ENCODE results near the gene CABP7. TPM values are rescaled to one million over a fixed set of nuclear protein-coding genes. Genes with fewer than 3 reads are reported as not detected.

Gene CABP7
- total and polyA plus RNA-seq, 2 donors (not counting 1 experiment from before 2014, with no cell fraction given): 0.03 TPM; not detected in 1

GRCh38 chr22:29727131-29727523 lies 7.3 kb downstream of the CABP7 start:
- Histone ChIP-seq H3K4me1 (ENCODE audit: control insufficient read depth in 2 of 2, insufficient read depth in 2 of 2, low read length in 2 of 2) (no peaks in the 10 kb centered on the region), H4K20me1 (ENCODE audit: control insufficient read depth, insufficient read depth, low read length, poor library complexity, severe bottlenecking) (no peaks in the 10 kb centered on the region), H2AFZ (ENCODE audit: insufficient read depth, low read depth, low read length, poor library complexity, severe bottlenecking) (no peak overlapping the region), H3K27ac (ENCODE audit: low read length in 2 of 2) (no peak overlapping the region), H3K9ac (ENCODE audit: low read length) (no peak overlapping the region), H3K4me2 (replicated peaks; ENCODE audit: low read depth, low read length, poor library complexity, severe bottlenecking) (no peak overlapping the region), H3K36me3 (replicated peaks in 1 of 2; ENCODE audit: control extremely low read depth in 1 of 2, control insufficient read depth in 1 of 2, extremely low read depth in 1 of 2, insufficient read depth in 2 of 2, low read length in 1 of 2) (no peaks in the 10 kb centered on the region), H3K79me2 (ENCODE audit: control insufficient read depth, insufficient read depth, low read length) (no peaks in the 10 kb centered on the region), H3K9me3 (ENCODE audit: control extremely low read depth in 1 of 3, control insufficient read depth in 2 of 3, insufficient read depth in 1 of 3, low read length in 2 of 3) (no peaks in the 10 kb centered on the region), H3K4me3 (ENCODE audit: control extremely low read depth in 1 of 5, extremely low read depth in 1 of 5, insufficient read depth in 1 of 5, low read depth in 2 of 5, low read length in 4 of 5) (no peak overlapping the region), H3K27me3 (replicated peaks in 1 of 4; ENCODE audit: control extremely low read depth in 1 of 4, control insufficient read depth in 3 of 4, insufficient read depth in 4 of 4, low read length in 3 of 4) (peaks cover 0 to 11% (median 0%) of the 10 kb centered on the region in 4 experiments)
- no peak for ATAC-seq (ENCODE audit: low read depth)
- no peaks in the 10 kb centered on the region for H3K27me3 Mint-ChIP-seq
- WGBS (ENCODE audit: insufficient coverage): 8% methylated on average over 9 of the region's 17 CpGs
- no peaks in the 10 kb centered on the region for H3K4me1 Mint-ChIP-seq
- TF ChIP-seq EZH2 (IDR thresholded peaks at IDR 0.05; ENCODE audit: borderline replicate concordance, insufficient read depth, low read depth, low read length, poor library complexity, severe bottlenecking): no peak
- TF ChIP-seq CTCF (IDR thresholded peaks at IDR 0.05): no peak
- H3K9me3 Mint-ChIP-seq (ENCODE audit: insufficient read depth): no peaks in the 10 kb centered on the region
- no peak overlapping the region for H3K4me3 Mint-ChIP-seq
- DNase-seq: no peak
- CTCF ChIA-PET: interaction anchor here (0.8 kb wide), 1 partner anchor 138 kb away, joined by 4 read pairs; no protein-coding TSS in a partner anchor
- intact Hi-C loops (cut with micrococcal nuclease): no loop called here
- POLR2A ChIA-PET: no interaction called here
- H3K27ac Mint-ChIP-seq: no peak overlapping the region

GRCh38 chr22:29729161-29729560 lies 9.4 kb downstream of the CABP7 start:
- no peaks in the 10 kb centered on the region for H4K20me1 ChIP-seq (ENCODE audit: control insufficient read depth, insufficient read depth, low read length, poor library complexity, severe bottlenecking)
- WGBS (ENCODE audit: insufficient coverage): 98% methylated on average over 20 of the region's 20 CpGs
- Mint-ChIP-seq H3K27ac (no peak overlapping the region), H3K4me3 (no peak overlapping the region), H3K4me1 (no peaks in the 10 kb centered on the region), H3K9me3 (ENCODE audit: insufficient read depth) (no peaks in the 10 kb centered on the region), H3K27me3 (no peaks in the 10 kb centered on the region)
- no peaks in the 10 kb centered on the region for H3K4me1 ChIP-seq (ENCODE audit: control insufficient read depth in 2 of 2, insufficient read depth in 2 of 2, low read length in 2 of 2)
- ChIA-PET CTCF (no interaction called here), POLR2A (no interaction called here)
- no peak overlapping the region for H2AFZ ChIP-seq (ENCODE audit: insufficient read depth, low read depth, low read length, poor library complexity, severe bottlenecking)
- H3K9ac ChIP-seq (ENCODE audit: low read length): no peak overlapping the region
- H3K4me3 ChIP-seq (ENCODE audit: control extremely low read depth in 1 of 5, extremely low read depth in 1 of 5, insufficient read depth in 1 of 5, low read depth in 2 of 5, low read length in 4 of 5): no peak overlapping the region
- DNase-seq (no peak), ATAC-seq (ENCODE audit: low read depth) (no peak)
- H3K27ac ChIP-seq (ENCODE audit: low read length in 2 of 2): no peak overlapping the region
- H3K36me3 ChIP-seq (replicated peaks in 1 of 2; ENCODE audit: control extremely low read depth in 1 of 2, control insufficient read depth in 1 of 2, extremely low read depth in 1 of 2, insufficient read depth in 2 of 2, low read length in 1 of 2): no peaks in the 10 kb centered on the region
- H3K4me2 ChIP-seq (replicated peaks; ENCODE audit: low read depth, low read length, poor library complexity, severe bottlenecking): no peak overlapping the region
- peaks cover 0 to 3% (median 0%) of the 10 kb centered on the region in 4 experiments for H3K27me3 ChIP-seq (replicated peaks in 1 of 4; ENCODE audit: control extremely low read depth in 1 of 4, control insufficient read depth in 3 of 4, insufficient read depth in 4 of 4, low read length in 3 of 4)
- intact Hi-C loops (cut with micrococcal nuclease): no loop called here
- TF ChIP-seq EZH2 (IDR thresholded peaks at IDR 0.05; ENCODE audit: borderline replicate concordance, insufficient read depth, low read depth, low read length, poor library complexity, severe bottlenecking) (no peak), CTCF (IDR thresholded peaks at IDR 0.05) (no peak)
- H3K9me3 ChIP-seq (ENCODE audit: control extremely low read depth in 1 of 3, control insufficient read depth in 2 of 3, insufficient read depth in 1 of 3, low read length in 2 of 3): no peaks in the 10 kb centered on the region
- no peaks in the 10 kb centered on the region for H3K79me2 ChIP-seq (ENCODE audit: control insufficient read depth, insufficient read depth, low read length)
